GM11168 (cell line): ENCODE results near the gene SGSH.

Experiments used
- in situ Hi-C: fragments of 300-500 bp; cut with MboI; formaldehyde crosslinking; loops from one replicate; pipeline ENCODE4 v1.12.0; 2022; ENCODE audit warnings: low sequenced_read_pairs; ENCODE audit not compliant: unreplicated experiment

The SGSH gene

GRCh38 chr17:80220054-80220735 lies at the start of gene SGSH, which contains the start of gene SLC26A11:
Gene SGSH, minus strand, starts transcription at chr17:80220333. Its CDS starts 20 bp downstream, at chr17:80220313.
Gene SLC26A11, plus strand, starts transcription at chr17:80220427. Its CDS starts 1,134 bp downstream, at chr17:80221561.
- in situ Hi-C loops = no loop called here

- in situ Hi-C loops = no loop called here
Measured at GRCh38 chr17:80269405-80269807, 49.3 kb upstream of the SGSH start.

- in situ Hi-C loops = no loop called here
Measured at GRCh38 chr17:80268427-80268826, 48.3 kb upstream of the SGSH start.

- in situ Hi-C loops = no loop called here
Measured at GRCh38 chr17:80267391-80267790, 47.3 kb upstream of the SGSH start.

- in situ Hi-C loops = no loop called here
Measured at GRCh38 chr17:80265205-80266068, 45.3 kb upstream of the SGSH start.

- in situ Hi-C loops = no loop called here
Measured at GRCh38 chr17:80264205-80265075, 44.3 kb upstream of the SGSH start.

- in situ Hi-C loops = no loop called here
Measured at GRCh38 chr17:80263253-80264204, 43.4 kb upstream of the SGSH start.

GRCh38 chr17:80262775-80263244 lies 42.7 kb upstream of the SGSH start:
- in situ Hi-C loops = no loop called here

GRCh38 chr17:80262291-80262690 lies 42.2 kb upstream of the SGSH start:
- in situ Hi-C loops = no loop called here

GRCh38 chr17:80261895-80262279 lies 41.8 kb upstream of the SGSH start:
- in situ Hi-C loops = no loop called here

GRCh38 chr17:80261159-80261894 lies 41.2 kb upstream of the SGSH start:
- in situ Hi-C loops = no loop called here

GRCh38 chr17:80260791-80261158 lies 40.6 kb upstream of the SGSH start, which contains the start of gene RNF213:
Gene RNF213, plus strand, starts transcription at chr17:80260852. Its CDS starts 2,830 bp downstream, at chr17:80263682.
- in situ Hi-C loops = no loop called here

- in situ Hi-C loops = no loop called here
Measured at GRCh38 chr17:80260069-80260535, 40.0 kb upstream of the SGSH start.

- in situ Hi-C loops = loop anchor here (5.0 to 10.0 kb wide), 2 partner anchors 65 to 107 kb away; no protein-coding TSS in a partner anchor
Measured at GRCh38 chr17:80259457-80260068, 39.4 kb upstream of the SGSH start.

GRCh38 chr17:80258296-80258695 lies 38.2 kb upstream of the SGSH start:
- in situ Hi-C loops = loop anchor here (5.0 to 10.0 kb wide), 2 partner anchors 63 to 106 kb away; no protein-coding TSS in a partner anchor

GRCh38 chr17:80257716-80258213 lies 37.6 kb upstream of the SGSH start:
- in situ Hi-C loops = loop anchor here (5.0 to 10.0 kb wide), 2 partner anchors 63 to 105 kb away; no protein-coding TSS in a partner anchor

GRCh38 chr17:80256034-80256350 lies 35.9 kb upstream of the SGSH start:
- in situ Hi-C loops = loop anchor here (5.0 to 10.0 kb wide), 2 partner anchors 61 to 104 kb away; no protein-coding TSS in a partner anchor
